ENCODE results near the gene NKPD1. TPM values are rescaled to one million over a fixed set of nuclear protein-coding genes. Genes with fewer than 3 reads are reported as not detected.

NKPD1 gene
- total and polyA plus RNA-seq, 4 donors, result 0.44 to 1.4 (median 1.0) TPM

- DNase-seq (ENCODE audit: low read depth in 4 of 6, low spot score in 6 of 6), result no peak
- Histone ChIP-seq H3K4me3 (ENCODE audit: low read depth, low read length) (no peak overlapping the region), H3K9me3 (ENCODE audit: control insufficient read depth, insufficient read depth, low read length) (no peaks in the 10 kb centered on the region), H3K27ac (ENCODE audit: low read depth, low read length) (no peak overlapping the region), H3K27me3 (ENCODE audit: control insufficient read depth, insufficient read depth, low read length) (peaks cover 31% of the 10 kb centered on the region), H3K4me1 (ENCODE audit: control insufficient read depth, insufficient read depth, low read length) (peaks cover 42% of the 10 kb centered on the region), H3K36me3 (ENCODE audit: control insufficient read depth, insufficient read depth, low read length) (peaks cover 45% of the 10 kb centered on the region)
- 90% methylated on average over 3 of the region's 4 CpGs for WGBS (ENCODE audit: insufficient coverage)
Measured at GRCh38 chr19:45150180-45150579, 10.6 kb downstream of the NKPD1 start.

- H3K27ac ChIP-seq (ENCODE audit: low read depth, low read length), result no peak overlapping the region
- H3K27me3 ChIP-seq (ENCODE audit: control insufficient read depth, insufficient read depth, low read length), result peaks cover 28% of the 10 kb centered on the region
- no peak for DNase-seq (ENCODE audit: low read depth in 4 of 6, low spot score in 6 of 6)
- H3K9me3 ChIP-seq (ENCODE audit: control insufficient read depth, insufficient read depth, low read length), result no peaks in the 10 kb centered on the region
- 88% methylated on average over 6 of the region's 9 CpGs for WGBS (ENCODE audit: insufficient coverage)
- peaks cover 36% of the 10 kb centered on the region for H3K4me1 ChIP-seq (ENCODE audit: control insufficient read depth, insufficient read depth, low read length)
- peaks cover 55% of the 10 kb centered on the region for H3K36me3 ChIP-seq (ENCODE audit: control insufficient read depth, insufficient read depth, low read length)
- H3K4me3 ChIP-seq (ENCODE audit: low read depth, low read length), result no peak overlapping the region
Measured at GRCh38 chr19:45149129-45149528, 11.7 kb downstream of the NKPD1 start.

DNA sequence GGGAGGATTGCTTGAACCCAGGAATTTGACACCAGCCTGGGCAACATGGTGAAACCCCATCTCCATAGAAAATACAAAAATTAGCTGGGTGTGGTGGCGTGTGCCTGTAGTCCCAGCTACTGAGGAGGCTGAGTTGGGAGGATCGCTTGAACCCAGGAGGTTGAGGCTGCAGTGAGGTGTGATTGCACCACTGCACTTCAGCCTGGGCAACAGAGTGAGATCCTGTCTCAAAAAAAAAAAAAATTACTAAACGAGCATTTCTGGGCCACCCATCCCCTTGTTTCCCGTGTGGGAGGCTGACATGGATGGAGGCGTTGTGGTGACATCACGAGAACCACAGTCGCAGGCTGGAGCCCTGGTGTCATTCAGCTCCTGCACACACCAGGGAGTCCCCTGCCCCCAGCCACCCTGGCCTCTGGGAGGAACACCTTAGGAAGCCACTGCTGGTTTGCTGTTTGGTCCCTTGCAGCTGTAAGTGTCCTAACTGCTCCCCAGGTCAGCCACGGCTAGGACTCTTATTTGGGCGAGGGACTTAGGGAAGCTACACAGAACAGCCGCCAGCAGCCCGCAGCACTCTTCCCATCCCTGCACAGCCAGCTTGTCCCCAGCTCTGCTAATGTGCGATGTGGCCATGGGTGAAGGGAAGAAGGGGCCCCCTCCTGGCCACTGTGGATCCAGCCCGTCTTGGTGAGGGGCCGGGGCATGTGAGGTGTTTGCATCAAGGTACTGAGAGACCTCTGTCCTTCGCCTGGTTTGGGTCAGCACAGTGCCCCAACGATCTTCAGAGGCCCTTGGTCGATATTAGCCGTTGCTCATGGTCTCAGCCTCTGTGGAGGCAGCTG is 12.7 kb downstream of the NKPD1 start:
- Histone ChIP-seq H3K9me3 (ENCODE audit: control insufficient read depth, insufficient read depth, low read length) (no peaks in the 10 kb centered on the region), H3K4me3 (ENCODE audit: low read depth, low read length) (no peak overlapping the region), H3K4me1 (ENCODE audit: control insufficient read depth, insufficient read depth, low read length) (peaks cover 26% of the 10 kb centered on the region), H3K27ac (ENCODE audit: low read depth, low read length) (no peak overlapping the region), H3K27me3 (ENCODE audit: control insufficient read depth, insufficient read depth, low read length) (peaks cover 24% of the 10 kb centered on the region), H3K36me3 (ENCODE audit: control insufficient read depth, insufficient read depth, low read length) (peaks cover 66% of the 10 kb centered on the region)
- no peak for DNase-seq (ENCODE audit: low read depth in 4 of 6, low spot score in 6 of 6)
- 87% methylated on average over 13 of the region's 18 CpGs for WGBS (ENCODE audit: insufficient coverage)

DNA sequence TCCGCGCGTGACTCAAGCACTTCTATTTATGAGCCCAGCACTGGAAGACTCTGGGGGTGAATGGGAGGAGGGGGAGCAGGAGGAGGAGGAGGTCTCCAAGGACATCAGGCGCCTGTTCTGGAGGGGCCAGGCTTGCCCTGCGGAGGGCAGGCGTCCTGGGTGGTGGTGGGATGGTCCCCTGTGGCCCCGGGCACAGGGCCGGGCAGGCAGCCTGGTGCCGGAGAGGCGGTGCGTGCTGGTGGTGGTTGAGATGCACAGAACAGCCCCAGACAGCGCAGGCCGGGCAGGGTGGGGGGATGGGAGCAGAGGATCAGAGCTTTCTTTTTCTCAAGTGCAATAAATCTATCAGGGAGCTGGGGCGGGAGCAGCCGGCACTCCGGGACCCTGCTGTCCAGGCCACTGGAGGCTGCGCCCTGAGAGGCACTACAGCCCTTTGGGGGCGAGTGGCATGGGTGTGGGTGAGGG is 14.0 kb downstream of the NKPD1 start:
- H3K9me3 ChIP-seq (ENCODE audit: control insufficient read depth, insufficient read depth, low read length), result no peaks in the 10 kb centered on the region
- H3K36me3 ChIP-seq (ENCODE audit: control insufficient read depth, insufficient read depth, low read length), result peaks cover 79% of the 10 kb centered on the region
- no peak overlapping the region for H3K4me3 ChIP-seq (ENCODE audit: low read depth, low read length)
- peaks cover 14% of the 10 kb centered on the region for H3K27me3 ChIP-seq (ENCODE audit: control insufficient read depth, insufficient read depth, low read length)
- no peak for DNase-seq (ENCODE audit: low read depth in 4 of 6, low spot score in 6 of 6)
- H3K27ac ChIP-seq (ENCODE audit: low read depth, low read length), result no peak overlapping the region
- peaks cover 13% of the 10 kb centered on the region for H3K4me1 ChIP-seq (ENCODE audit: control insufficient read depth, insufficient read depth, low read length)
- whole genome bisulfite sequencing (ENCODE audit: insufficient coverage), result 59% methylated on average over 13 of the region's 18 CpGs

- Histone ChIP-seq H3K4me3 (ENCODE audit: low read depth, low read length) (no peak overlapping the region), H3K27me3 (ENCODE audit: control insufficient read depth, insufficient read depth, low read length) (peaks cover 8% of the 10 kb centered on the region), H3K36me3 (ENCODE audit: control insufficient read depth, insufficient read depth, low read length) (peaks cover 82% of the 10 kb centered on the region), H3K9me3 (ENCODE audit: control insufficient read depth, insufficient read depth, low read length) (no peaks in the 10 kb centered on the region), H3K4me1 (ENCODE audit: control insufficient read depth, insufficient read depth, low read length) (peaks cover 8% of the 10 kb centered on the region), H3K27ac (ENCODE audit: low read depth, low read length) (no peak overlapping the region)
- WGBS (ENCODE audit: insufficient coverage), result 71% methylated on average over 13 of the region's 13 CpGs
- DNase-seq (ENCODE audit: low read depth in 4 of 6, low spot score in 6 of 6), result no peak
Measured at GRCh38 chr19:45146251-45146650, 14.5 kb downstream of the NKPD1 start.

- H3K4me3 ChIP-seq (ENCODE audit: low read depth, low read length), result no peak overlapping the region
- H3K9me3 ChIP-seq (ENCODE audit: control insufficient read depth, insufficient read depth, low read length), result no peaks in the 10 kb centered on the region
- H3K27ac ChIP-seq (ENCODE audit: low read depth, low read length), result no peak overlapping the region
- DNase-seq (ENCODE audit: low read depth in 4 of 6, low spot score in 6 of 6), result no peak
- H3K4me1 ChIP-seq (ENCODE audit: control insufficient read depth, insufficient read depth, low read length), result peaks cover 7% of the 10 kb centered on the region
- peaks cover 1% of the 10 kb centered on the region for H3K27me3 ChIP-seq (ENCODE audit: control insufficient read depth, insufficient read depth, low read length)
- H3K36me3 ChIP-seq (ENCODE audit: control insufficient read depth, insufficient read depth, low read length), result peaks cover 85% of the 10 kb centered on the region
- 93% methylated on average over 37 of the region's 54 CpGs for WGBS (ENCODE audit: insufficient coverage)
Measured at GRCh38 chr19:45145270-45146189, 15.3 kb downstream of the NKPD1 start.

DNA sequence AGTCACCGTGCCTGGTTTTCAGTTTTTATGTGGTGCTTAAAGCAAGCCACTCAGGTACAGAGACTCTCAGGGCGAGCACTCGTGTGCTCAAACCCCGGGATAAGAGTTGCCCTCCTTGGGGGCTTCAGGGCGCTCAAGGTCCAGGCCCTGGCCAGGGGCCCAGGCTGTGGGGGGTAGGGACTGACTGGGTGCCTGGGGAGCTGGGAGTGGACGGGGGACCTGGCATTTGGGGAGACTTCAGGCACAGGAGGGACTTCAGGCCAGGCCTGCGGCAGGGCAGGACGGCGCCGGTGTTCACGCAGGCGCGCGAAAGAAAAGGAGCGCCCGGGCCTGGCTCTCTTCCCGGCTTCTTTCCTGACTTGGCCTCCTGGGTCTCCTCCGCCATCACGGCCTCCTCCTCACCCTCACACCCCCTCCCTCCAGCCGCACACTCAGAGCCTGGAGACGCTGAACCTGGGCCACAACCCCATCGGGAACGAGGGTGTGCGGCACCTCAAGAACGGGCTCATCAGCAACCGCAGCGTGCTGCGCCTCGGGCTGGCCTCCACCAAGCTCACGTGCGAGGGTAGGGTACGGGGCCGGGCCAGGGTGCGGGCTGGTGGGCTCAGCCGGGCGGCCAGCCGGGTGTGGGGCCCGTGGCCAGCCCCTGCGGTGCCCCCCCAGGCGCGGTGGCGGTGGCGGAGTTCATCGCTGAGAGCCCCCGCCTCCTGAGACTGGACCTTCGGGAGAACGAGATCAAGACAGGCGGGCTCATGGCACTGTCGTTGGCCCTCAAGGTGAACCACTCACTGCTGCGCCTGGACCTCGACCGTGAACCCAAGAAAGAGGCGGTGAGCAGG is 16.1 kb downstream of the NKPD1 start:
- Histone ChIP-seq H3K4me1 (ENCODE audit: control insufficient read depth, insufficient read depth, low read length) (peaks cover 7% of the 10 kb centered on the region), H3K36me3 (ENCODE audit: control insufficient read depth, insufficient read depth, low read length) (peaks cover 91% of the 10 kb centered on the region), H3K4me3 (ENCODE audit: low read depth, low read length) (no peak overlapping the region), H3K9me3 (ENCODE audit: control insufficient read depth, insufficient read depth, low read length) (no peaks in the 10 kb centered on the region), H3K27ac (ENCODE audit: low read depth, low read length) (no peak overlapping the region), H3K27me3 (ENCODE audit: control insufficient read depth, insufficient read depth, low read length) (no peaks in the 10 kb centered on the region)
- no peak for DNase-seq (ENCODE audit: low read depth in 4 of 6, low spot score in 6 of 6)
- WGBS (ENCODE audit: insufficient coverage), result 97% methylated on average over 53 of the region's 53 CpGs

- H3K27ac ChIP-seq (ENCODE audit: low read depth, low read length), result no peak overlapping the region
- 79% methylated on average over 9 of the region's 9 CpGs for WGBS (ENCODE audit: insufficient coverage)
Measured at GRCh38 chr19:45142726-45143110, 18.1 kb downstream of the NKPD1 start.

More at GRCh38 chr19:45142726-45143110, 18.1 kb downstream of the NKPD1 start:
- Histone ChIP-seq H3K9me3 (ENCODE audit: control insufficient read depth, insufficient read depth, low read length) (no peaks in the 10 kb centered on the region), H3K27me3 (ENCODE audit: control insufficient read depth, insufficient read depth, low read length) (no peaks in the 10 kb centered on the region), H3K36me3 (ENCODE audit: control insufficient read depth, insufficient read depth, low read length) (peaks cover 90% of the 10 kb centered on the region), H3K4me3 (ENCODE audit: low read depth, low read length) (no peak overlapping the region), H3K4me1 (ENCODE audit: control insufficient read depth, insufficient read depth, low read length) (peaks cover 16% of the 10 kb centered on the region)
- DNase-seq (ENCODE audit: low read depth in 4 of 6, low spot score in 6 of 6), result no peak

Measured in spinal cord (tissue), 10 donors.